Small intestine (tissue), 7 donors: Measurements from ENCODE around the gene DGKQ. TPM values are rescaled to one million over a fixed set of nuclear protein-coding genes. Genes with fewer than 3 reads are reported as not detected.

Experiments used
- DNase-seq, 2 donors: peaks; one replicate each; pipeline versions ENCODE4 v3.0.0 to v3.0.0-alpha.2; 2013
- FAIRE-seq: peaks from 2 replicates; lab custom pipeline; 2012; peaks lifted over from hg19 to GRCh38; lab: Jason Lieb, UNC
- H3K27ac ChIP-seq, 3 donors: one replicate each; pipeline ENCODE4 v1.5.1; 2013; ENCODE audit warnings: low read length in 2 of 3, mild to moderate bottlenecking in 2 of 3, control low read depth in 1 of 3, inconsistent platforms in 1 of 3, low read depth in 1 of 3, moderate library complexity in 1 of 3
- H3K27me3 ChIP-seq, 3 donors: one replicate each; pipeline ENCODE4 v1.6.1; 2013; ENCODE audit warnings: low read length in 3 of 3, inconsistent platforms in 1 of 3; ENCODE audit not compliant: control insufficient read depth in 3 of 3, insufficient read depth in 3 of 3
- H3K36me3 ChIP-seq, 3 donors: one replicate each; pipeline ENCODE4 v1.6.1; 2013; ENCODE audit warnings: low read length in 3 of 3, inconsistent platforms in 1 of 3, low read depth in 1 of 3, mild to moderate bottlenecking in 1 of 3, moderate library complexity in 1 of 3; ENCODE audit not compliant: control insufficient read depth in 3 of 3, insufficient read depth in 2 of 3
- H3K4me1 ChIP-seq, 3 donors: one replicate each; pipeline ENCODE4 v1.6.1; 2013; ENCODE audit warnings: low read length in 2 of 3, inconsistent platforms in 1 of 3, low read depth in 1 of 3, mild to moderate bottlenecking in 1 of 3, moderate library complexity in 1 of 3; ENCODE audit not compliant: control insufficient read depth in 3 of 3, insufficient read depth in 2 of 3
- H3K4me3 ChIP-seq, 3 donors: one replicate each; pipeline ENCODE4 v1.5.1; 2013; ENCODE audit warnings: low read length in 3 of 3, control low read depth in 1 of 3, inconsistent platforms in 1 of 3, low read depth in 1 of 3, mild to moderate bottlenecking in 1 of 3, moderate library complexity in 1 of 3
- H3K9me3 ChIP-seq, 2 donors: one replicate each; pipeline ENCODE4 v1.6.1; 2013; ENCODE audit warnings: low read depth in 1 of 2, low read length in 1 of 2; ENCODE audit not compliant: control insufficient read depth in 2 of 2, insufficient read depth in 1 of 2
- WGBS, 3 donors: extraction: QIAGEN DNeasy Blood & Tissue Kit; methylation state at CpG; one replicate each; pipeline ENCODE4 v1.1.7; 2013; 5-methylcytosine and 5-hydroxymethylcytosine counted together
- polyA plus RNA-seq, 4 donors: library from polyadenylated mRNA; stranded (reverse) in 3 of 4; unstranded in 1 of 4; fragments of 200-250 nt in 3 of 4; fragments of 120-200 nt in 1 of 4; gene quantifications; one replicate each; pipeline versions ENCODE4 v1.2.1 to v1.2.3, GENCODE V29; 2013
- donor health status: healthy with polysubstance abuse.
- donor health status: control.
- donor health status: control.
- donor health status: Bipolar disorder and iron deficiency.
- donor health status: healthy.

The DGKQ gene
- polyA plus RNA-seq, 4 donors: 18.9 to 42.3 (median 26.8) TPM

DNA sequence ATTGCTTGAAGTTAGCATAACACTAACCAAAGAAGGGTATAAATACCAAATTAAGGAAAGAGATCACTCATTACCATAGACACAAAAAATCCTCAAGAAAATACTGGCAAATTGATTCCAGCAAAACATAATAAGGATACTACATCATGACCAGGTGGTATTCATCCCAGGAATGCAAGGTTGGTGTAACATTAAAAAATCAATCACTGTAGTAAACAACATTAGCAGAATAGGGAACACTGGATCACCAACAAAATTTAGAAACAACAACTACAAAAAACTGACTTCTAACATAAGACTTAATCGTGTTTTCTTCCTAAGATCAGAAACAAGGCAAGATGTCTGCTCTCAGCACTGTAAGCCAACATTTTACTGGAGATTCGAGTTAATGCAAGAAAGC is 55.4 kb downstream of the DGKQ start:
- Histone ChIP-seq H3K36me3 (peaks cover 0 to 17% (median 0%) of the 10 kb centered on the region in 3 donors), H3K9me3 (no peaks in the 10 kb centered on the region), H3K4me1 (no peaks in the 10 kb centered on the region), H3K27me3 (no peaks in the 10 kb centered on the region), H3K27ac (no peak overlapping the region), H3K4me3 (no peak overlapping the region)
- FAIRE-seq (no peak), DNase-seq (no peak)
- WGBS, 3 donors: 94 to 96% (median 96%) methylated on average over 2 of the region's 2 CpGs

DNA sequence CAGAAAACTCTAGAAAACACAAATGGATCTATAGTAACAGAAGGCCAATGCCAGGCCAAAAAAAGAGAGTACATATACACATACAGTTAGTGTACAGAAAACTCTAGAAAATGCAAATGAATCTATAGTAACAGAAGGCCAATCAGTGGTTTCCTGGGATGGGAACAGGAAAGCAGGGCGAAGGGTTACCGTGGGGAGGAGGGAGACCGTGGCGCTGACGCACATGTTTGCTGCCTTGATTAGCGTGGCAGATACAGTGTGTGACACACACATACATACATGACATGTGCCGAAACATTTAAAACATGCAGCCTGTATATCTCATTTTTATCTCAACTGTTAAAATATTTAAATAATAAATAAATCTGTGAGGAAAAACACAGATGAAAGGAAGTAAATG is 55.9 kb downstream of the DGKQ start:
- 89 to 97% (median 96%) methylated on average over 7 of the region's 7 CpGs for WGBS, 3 donors
- Histone ChIP-seq H3K27me3 (no peaks in the 10 kb centered on the region), H3K4me1 (no peaks in the 10 kb centered on the region), H3K9me3 (no peaks in the 10 kb centered on the region), H3K4me3 (no peak overlapping the region), H3K36me3 (peaks cover 0 to 19% (median 0%) of the 10 kb centered on the region in 3 donors), H3K27ac (no peak overlapping the region)
- DNase-seq (no peak), FAIRE-seq (no peak)

DNA sequence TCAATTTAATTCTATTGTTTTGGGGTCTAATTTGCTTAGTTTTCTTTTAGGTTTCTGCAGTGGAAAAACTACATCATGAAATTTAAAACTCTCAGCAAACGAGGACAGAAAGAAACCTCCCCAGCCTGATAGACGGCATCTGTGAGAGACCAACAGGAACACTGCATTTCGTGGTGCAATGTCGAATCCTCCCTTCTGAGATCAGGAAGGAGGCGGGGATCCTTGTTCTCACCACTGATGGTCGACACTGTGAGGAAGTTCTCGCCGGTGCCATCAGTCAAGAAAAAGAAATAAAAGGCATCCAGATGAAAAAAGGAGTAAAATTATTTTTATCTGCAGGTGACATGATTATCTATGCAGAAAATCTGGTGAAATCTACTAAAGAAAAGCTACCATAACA is 57.8 kb downstream of the DGKQ start:
- no peak overlapping the region for H3K27ac ChIP-seq
- no peaks in the 10 kb centered on the region for H3K27me3 ChIP-seq
- no peaks in the 10 kb centered on the region for H3K4me1 ChIP-seq
- 42 to 81% (median 64%) methylated on average over 8 of the region's 8 CpGs for WGBS, 3 donors
- no peak for FAIRE-seq
- DNase-seq: no peak
- H3K36me3 ChIP-seq: peaks cover 7 to 29% (median 9%) of the 10 kb centered on the region in 3 donors
- H3K4me3 ChIP-seq: no peak overlapping the region
- no peaks in the 10 kb centered on the region for H3K9me3 ChIP-seq

DNA sequence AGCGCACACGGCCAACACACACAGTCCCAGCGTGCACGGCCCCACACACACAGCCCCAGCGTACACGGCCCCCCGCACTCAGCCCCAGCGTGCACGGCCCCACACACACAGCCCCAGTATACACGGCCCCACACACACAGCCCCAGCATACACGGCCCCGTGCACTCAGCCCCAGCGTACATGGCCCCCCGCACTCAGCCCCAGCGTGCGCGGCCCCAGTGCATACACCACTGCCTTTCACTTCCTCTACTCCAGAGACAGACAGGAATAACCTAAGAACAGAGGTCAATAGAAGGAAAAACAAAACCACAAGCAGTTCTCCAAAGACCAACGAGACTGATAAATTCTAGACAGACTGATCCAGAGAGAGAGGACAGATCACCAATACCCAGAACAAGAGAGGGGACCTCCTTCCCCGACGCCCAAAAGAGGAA is 58.3 kb downstream of the DGKQ start:
- Histone ChIP-seq H3K4me1 (no peaks in the 10 kb centered on the region), H3K9me3 (no peaks in the 10 kb centered on the region), H3K27ac (peak overlapping the region in 1 of 3 donors; percentile 55), H3K4me3 (no peak overlapping the region), H3K27me3 (no peaks in the 10 kb centered on the region), H3K36me3 (peaks cover 8 to 35% (median 11%) of the 10 kb centered on the region in 3 donors)
- FAIRE-seq (no peak), DNase-seq (no peak)
- 71 to 88% (median 81%) methylated on average over 20 of the region's 20 CpGs for WGBS, 3 donors

DNA sequence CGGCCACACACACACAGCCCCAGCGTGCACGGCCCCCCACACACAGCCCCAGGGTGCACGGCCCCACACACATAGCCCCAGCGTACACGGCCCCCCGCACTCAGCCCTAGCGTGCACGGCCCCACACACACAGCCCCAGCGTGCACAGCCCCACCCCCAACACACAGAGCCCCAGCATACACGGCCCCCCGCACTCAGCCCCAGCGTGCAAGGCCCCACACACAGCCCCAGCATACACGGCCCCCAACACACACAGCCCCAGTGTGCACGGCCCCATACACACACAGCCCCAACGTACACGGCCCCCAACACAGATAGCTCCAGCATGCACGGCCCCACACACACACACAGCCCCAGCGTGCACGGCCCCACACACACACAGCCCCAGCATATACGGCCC is 58.8 kb downstream of the DGKQ start:
- H3K36me3 ChIP-seq: peaks cover 11 to 38% (median 13%) of the 10 kb centered on the region in 3 donors
- WGBS, 3 donors: 87 to 94% (median 92%) methylated on average over 20 to 21 of the region's 21 CpGs
- H3K4me1 ChIP-seq: no peaks in the 10 kb centered on the region
- H3K4me3 ChIP-seq: no peak overlapping the region
- no peak for DNase-seq
- H3K27ac ChIP-seq: no peak overlapping the region
- H3K9me3 ChIP-seq: no peaks in the 10 kb centered on the region
- H3K27me3 ChIP-seq: no peaks in the 10 kb centered on the region
- FAIRE-seq: no peak

DNA sequence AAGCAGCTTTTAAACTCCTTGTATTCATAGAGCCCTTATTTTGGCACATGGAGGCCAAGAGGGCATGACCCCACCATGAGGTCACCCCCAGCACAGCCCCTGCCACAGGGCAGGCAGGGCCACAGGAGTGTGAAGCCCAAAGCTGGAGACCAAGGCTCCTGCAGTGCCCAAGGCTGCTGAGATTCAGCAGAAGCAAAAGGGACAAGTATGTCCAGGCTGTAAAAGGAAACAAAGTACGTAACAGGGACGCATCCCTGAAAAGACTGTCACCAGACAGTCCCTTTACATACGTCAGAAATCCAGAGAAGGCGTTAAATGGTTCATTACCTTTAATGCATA is 60.1 kb downstream of the DGKQ start:
- peaks cover 11 to 46% (median 18%) of the 10 kb centered on the region in 3 donors for H3K36me3 ChIP-seq
- no peak for DNase-seq

DNA sequence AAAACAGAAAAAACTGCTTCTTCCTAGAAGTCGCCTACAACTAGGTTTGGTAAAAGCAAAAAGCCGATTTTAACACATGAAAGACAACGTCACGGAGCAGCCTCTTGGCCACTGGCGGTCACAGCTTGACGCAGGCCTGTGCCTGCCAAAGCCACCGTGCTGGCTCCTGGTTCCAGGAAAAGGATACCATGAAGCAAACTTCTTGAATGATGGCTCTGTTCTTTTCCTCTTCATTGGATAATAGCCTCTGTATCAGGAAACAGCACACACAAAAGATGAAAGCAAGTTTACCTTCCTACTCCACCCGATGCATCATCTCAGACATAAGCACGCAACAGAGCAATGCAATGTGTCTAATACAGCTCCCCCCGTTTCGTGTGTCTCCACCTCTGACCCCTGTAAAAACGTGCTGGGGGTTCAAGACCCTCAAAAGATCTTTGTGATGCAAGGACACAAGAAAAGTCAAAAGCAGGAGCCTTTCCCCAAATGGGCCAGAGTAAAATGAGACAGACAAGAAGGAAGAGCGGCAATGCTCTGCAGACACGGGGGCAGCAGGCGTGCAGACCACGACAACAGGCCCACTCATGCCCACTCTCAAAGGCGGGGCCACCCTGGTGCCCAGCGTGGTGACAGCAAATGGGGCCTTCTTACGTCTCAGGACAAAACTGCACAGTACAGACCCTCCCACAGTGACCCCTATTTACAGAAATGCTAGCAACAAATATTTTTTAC is 60.7 kb downstream of the DGKQ start:
- H3K27ac ChIP-seq: peak overlapping the region in 1 of 3 donors; percentile 40
- DNase-seq (no peak), FAIRE-seq (no peak)
- 76 to 88% (median 80%) methylated on average over 19 of the region's 19 CpGs for WGBS, 3 donors
- no peaks in the 10 kb centered on the region for H3K9me3 ChIP-seq
- H3K36me3 ChIP-seq: peaks cover 16 to 51% (median 21%) of the 10 kb centered on the region in 3 donors
- H3K4me3 ChIP-seq: no peak overlapping the region
- H3K4me1 ChIP-seq: no peaks in the 10 kb centered on the region
- no peaks in the 10 kb centered on the region for H3K27me3 ChIP-seq

More for the DNA sequence above, 60.1 kb downstream of the DGKQ start:
- no peak overlapping the region for H3K27ac ChIP-seq
- H3K4me1 ChIP-seq: no peaks in the 10 kb centered on the region
- FAIRE-seq: no peak
- no peaks in the 10 kb centered on the region for H3K27me3 ChIP-seq
- 93 to 95% (median 93%) methylated on average over 4 of the region's 4 CpGs for WGBS, 3 donors
- no peak overlapping the region for H3K4me3 ChIP-seq
- H3K9me3 ChIP-seq: no peaks in the 10 kb centered on the region

DNA sequence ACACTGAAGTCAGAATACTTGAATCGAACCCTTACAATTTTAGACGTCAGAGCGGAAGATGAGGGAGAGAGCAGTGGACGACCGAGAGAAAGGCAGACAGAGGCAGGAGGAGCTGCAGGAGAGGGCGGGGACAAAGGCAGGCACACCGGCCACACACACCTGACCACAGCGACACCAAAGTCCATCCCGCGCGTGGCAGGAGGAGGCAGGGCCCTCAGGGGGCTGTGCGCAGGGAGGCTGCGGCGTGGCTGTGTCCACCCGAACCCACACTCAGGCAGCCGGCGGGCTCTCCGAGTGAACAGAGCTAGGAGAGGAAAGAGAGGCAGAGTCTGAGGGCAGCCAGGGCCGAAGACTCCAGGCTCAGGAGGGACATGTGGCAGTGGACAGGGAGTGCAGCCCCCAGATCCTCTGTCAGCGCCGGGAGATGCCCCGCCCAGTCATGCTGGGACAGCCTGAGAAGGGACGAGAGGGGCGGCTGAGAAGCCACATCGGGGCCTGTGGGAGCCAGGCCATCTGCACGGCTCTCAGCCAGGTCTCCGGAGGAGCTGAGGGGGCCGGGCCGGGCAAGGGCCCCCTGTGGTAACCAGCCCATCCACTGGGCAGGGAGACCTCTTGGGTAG is 61.4 kb downstream of the DGKQ start:
- FAIRE-seq (no peak), DNase-seq (no peak)
- no peaks in the 10 kb centered on the region for H3K9me3 ChIP-seq
- peak overlapping the region in 1 of 3 donors; percentile 40 for H3K27ac ChIP-seq
- H3K4me3 ChIP-seq: no peak overlapping the region
- H3K27me3 ChIP-seq: no peaks in the 10 kb centered on the region
- WGBS, 3 donors: 89 to 92% (median 90%) methylated on average over 29 of the region's 29 CpGs
- H3K4me1 ChIP-seq: no peaks in the 10 kb centered on the region
- peaks cover 16 to 58% (median 21%) of the 10 kb centered on the region in 3 donors for H3K36me3 ChIP-seq
